K562 (cell line): Measurements from ENCODE around the gene HPSE2. TPM values are rescaled to one million over a fixed set of nuclear protein-coding genes. Genes with fewer than 3 reads are reported as not detected.

Experiments used
- ATAC-seq: fragments of 200-7000 bp; cut with Tn5 transposase; 3 replicates; pipeline ENCODE4 v1.9.1; 2020; ENCODE audit warnings: moderate library complexity
- BruUV-seq: library from RNA; stranded (reverse); fragments of 400-500 nt; replicated peaks from 2 replicates; lab custom pipeline; 2021; lab: Mats Ljungman, UMichigan
- CTCF ChIA-PET: fragments of 300-600 bp; formaldehyde crosslinking; extraction: SDS; loops from one replicate; lab custom pipeline; 2021; ENCODE audit warnings: low intra/inter-chr PET ratio; lab: Yijun Ruan, JAX
- POLR2A ChIA-PET: fragments of 300-600, 350-650 bp; sonication (Branson Sonifier 250); formaldehyde crosslinking; extraction: SDS; loops from one replicate; lab custom pipeline; 2021; ENCODE audit warnings: antibody characterized with exemption, inconsistent platforms; lab: Yijun Ruan, JAX
- DNase-seq, 4 experiments: peaks; one replicate each; pipeline versions ENCODE4 v3.0.0 to v3.0.0-alpha.2; 2011 to 2018; ENCODE audit warnings: low spot score in 3 of 4, mixed read lengths in 3 of 4; ENCODE audit errors: extremely low read depth in 1 of 4
- FAIRE-seq: peaks from 2 replicates; lab custom pipeline; 2011; peaks lifted over from hg19 to GRCh38; lab: Jason Lieb, UNC
- H2AFZ ChIP-seq: 2 replicates; pipeline ENCODE4 v1.6.0; 2011; ENCODE audit warnings: low read depth, low read length, control low read depth, inconsistent platforms
- H3K27ac ChIP-seq: fragments of 200-600 bp; 3 replicates; pipeline ENCODE4 v1.8.0; 2011; ENCODE audit warnings: low read depth, mild to moderate bottlenecking, control low read depth, inconsistent platforms, low read length, moderate library complexity, mixed read lengths; ENCODE audit errors: extremely low read depth
- H3K27me3 ChIP-seq, 2 experiments: fragments of 300-600 bp in 1 of 2; 2 replicates in 1 of 2; 3 replicates in 1 of 2; pipeline versions ENCODE4 v1.6.0 to v1.8.0; 2011; ENCODE audit warnings: inconsistent platforms in 2 of 2, low read length in 2 of 2, mild to moderate bottlenecking in 1 of 2, mixed read lengths in 1 of 2, moderate library complexity in 1 of 2; ENCODE audit not compliant: control insufficient read depth in 2 of 2, insufficient read depth in 2 of 2
- H3K36me3 ChIP-seq: fragments of 300-600 bp; 3 replicates; pipeline ENCODE4 v1.8.0; 2011; ENCODE audit warnings: mild to moderate bottlenecking, low read length, inconsistent platforms; ENCODE audit not compliant: control insufficient read depth, insufficient read depth
- H3K4me1 ChIP-seq, 2 experiments: fragments of 200-600 bp in 1 of 2; replicated peaks in 1 of 2; 2 replicates in 1 of 2; 3 replicates in 1 of 2; pipeline versions ENCODE4 v1.5.1 to v1.8.0; 2011; ENCODE audit warnings: inconsistent platforms in 2 of 2, low read length in 2 of 2, mild to moderate bottlenecking in 1 of 2, mixed read lengths in 1 of 2, moderate library complexity in 1 of 2; ENCODE audit not compliant: control insufficient read depth in 2 of 2, insufficient read depth in 2 of 2
- H3K4me2 ChIP-seq: 2 replicates; pipeline ENCODE4 v1.6.1; 2011; ENCODE audit warnings: low read length, control low read depth, inconsistent platforms, mixed read lengths; ENCODE audit not compliant: insufficient read depth
- H3K4me3 ChIP-seq: fragments of 200-600 bp; sonication (generic), shearing (Covaris generic); 2 replicates; pipeline ENCODE4 v1.5.1; 2016; ENCODE audit warnings: control low read depth, inconsistent platforms
- H3K79me2 ChIP-seq: fragments of 200-600 bp; 3 replicates; pipeline ENCODE4 v1.8.0; 2011; ENCODE audit warnings: low read length, inconsistent platforms; ENCODE audit not compliant: control insufficient read depth, insufficient read depth
- H3K9ac ChIP-seq, 2 experiments: 2 replicates each; pipeline versions ENCODE4 v1.6.0 to v1.6.1; 2011; ENCODE audit warnings: low read depth in 2 of 2, low read length in 2 of 2, control low read depth in 1 of 2, inconsistent platforms in 1 of 2, mild to moderate bottlenecking in 1 of 2, mixed read lengths in 1 of 2; ENCODE audit not compliant: insufficient read depth in 1 of 2
- H3K9me1 ChIP-seq: one replicate; pipeline ENCODE4 v1.6.0; 2011; ENCODE audit warnings: inconsistent platforms, mild to moderate bottlenecking, low read length, moderate library complexity; ENCODE audit not compliant: control insufficient read depth, insufficient read depth
- H3K9me3 ChIP-seq: replicated peaks from 2 replicates; pipeline ENCODE4 v1.5.1; 2011; ENCODE audit warnings: low read depth, low read length, inconsistent platforms; ENCODE audit not compliant: control insufficient read depth, insufficient read depth
- H4K20me1 ChIP-seq: replicated peaks from 2 replicates; pipeline ENCODE4 v1.6.1; 2011; ENCODE audit warnings: low read length, inconsistent platforms, mixed read lengths; ENCODE audit not compliant: control insufficient read depth, insufficient read depth
- CEBPZ ChIP-seq: fragments of 150-350 bp; IDR thresholded peaks from 2 replicates; pipeline ENCODE4 v1.6.1; 2014; ENCODE audit warnings: low read depth, mild to moderate bottlenecking, low read length, borderline replicate concordance
- GABPB2 ChIP-seq: fragments of 250-450 bp; sonication (Bioruptor Pico); conservative IDR thresholded peaks from 2 replicates; pipeline ENCODE4 v1.5.1; 2021; ENCODE audit warnings: mild to moderate bottlenecking
- HMBOX1 ChIP-seq: sonication (generic); IDR thresholded peaks from 2 replicates; pipeline ENCODE4 v1.6.1; 2016
- MAX ChIP-seq: sonication (generic); formaldehyde crosslinking; IDR thresholded peaks from 2 replicates; pipeline ENCODE4 v1.9.0; 2022; ENCODE audit warnings: mild to moderate bottlenecking, missing genetic modification reagents
- POLR2A ChIP-seq: fragments of 450-650 bp; conservative IDR thresholded peaks from 2 replicates; pipeline ENCODE4 v1.6.1; 2016
- ZFP30 ChIP-seq: fragments of 250-450 bp; sonication (Bioruptor Pico); IDR thresholded peaks from 2 replicates; pipeline ENCODE4 v1.8.0; 2022; ENCODE audit warnings: moderate library complexity, mild to moderate bottlenecking, inconsistent platforms, borderline replicate concordance
- ZNF507 ChIP-seq: conservative IDR thresholded peaks from 2 replicates; pipeline ENCODE4 v1.6.1; 2017; ENCODE audit warnings: missing genetic modification characterization, missing compliant biosample characterization
- in situ Hi-C: fragments of 300-500 bp; cut with MboI; formaldehyde crosslinking; loops from 4 replicates; pipeline ENCODE4 v1.15.0; 2018; ENCODE audit warnings: inconsistent platforms, mixed read lengths
- intact Hi-C: fragments of 100-400 bp; cut with micrococcal nuclease; formaldehyde crosslinking; loops from 2 replicates; pipeline ENCODE4 v1.14.2; 2022
- polyA plus RNA-seq, 8 experiments: library from polyadenylated mRNA; depleted of rRNA in 4 of 8; stranded (reverse) in 5 of 8; unstranded in 3 of 8; fragments of >200 nt; fragmentation: Nextera tagmentation in 2 of 8; fragmentation: Illumina TruSeq in 1 of 8; extraction: Ambion mirVana in 2 of 8; extraction: Trizol in 1 of 8; gene quantifications; 2 replicates each; pipeline versions ENCODE4 v1.2.1 to v1.2.3, GENCODE V29; 2011 to 2014; ENCODE audit warnings: inconsistent platforms in 1 of 8, missing spikeins in 1 of 8
- total RNA-seq, 7 experiments: library from RNA; depleted of rRNA in 6 of 7; stranded (reverse); fragments of >200 nt in 6 of 7; fragmentation: Illumina TruSeq in 2 of 7; extraction: Trizol in 2 of 7; gene quantifications; 2 replicates each; pipeline versions ENCODE4 v1.2.1 to v1.2.3, GENCODE V29; 2011 to 2021; ENCODE audit warnings: low replicate concordance in 1 of 7
- TF ChIP-seq, protein P1 (sequence below): fragments of 250-450 bp; sonication (Bioruptor Pico); IDR thresholded peaks from 2 replicates; pipeline ENCODE4 v1.5.0; 2020; ENCODE audit warnings: mild to moderate bottlenecking
- TF ChIP-seq, protein P2 (sequence below): fragments of 250-450 bp; sonication (Bioruptor Pico); IDR thresholded peaks from 2 replicates; pipeline ENCODE4 v1.8.0; 2022; ENCODE audit warnings: inconsistent platforms

HPSE2 gene
- total and polyA plus RNA-seq, 9 of the 15 experiments (the other 6 are each of a cell fraction or from before 2014, with no cell fraction given) = 0.03 to 0.10 (median 0.04) TPM; not detected in 2

DNA sequence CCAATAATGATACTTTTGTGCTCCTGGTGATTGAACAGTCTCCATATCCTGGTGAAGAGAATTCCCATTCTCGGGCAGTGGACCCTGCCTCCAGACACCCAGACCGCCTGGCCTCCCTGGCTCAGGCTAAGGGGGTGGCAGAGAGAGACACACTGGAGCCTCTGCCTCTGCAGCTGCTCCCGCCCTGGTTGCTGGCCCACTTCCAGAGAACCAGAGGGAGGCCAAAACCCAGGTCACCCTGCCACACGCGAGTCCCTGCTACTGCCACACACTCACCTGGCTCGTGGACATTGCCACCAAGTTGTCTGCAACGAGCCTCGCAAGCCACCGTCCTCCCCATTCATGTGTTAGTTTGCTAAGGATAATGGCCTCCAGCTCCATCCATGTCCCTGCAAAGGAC is 221.8 kb downstream of the HPSE2 start (continued):
- TF ChIP-seq, protein P1, sequence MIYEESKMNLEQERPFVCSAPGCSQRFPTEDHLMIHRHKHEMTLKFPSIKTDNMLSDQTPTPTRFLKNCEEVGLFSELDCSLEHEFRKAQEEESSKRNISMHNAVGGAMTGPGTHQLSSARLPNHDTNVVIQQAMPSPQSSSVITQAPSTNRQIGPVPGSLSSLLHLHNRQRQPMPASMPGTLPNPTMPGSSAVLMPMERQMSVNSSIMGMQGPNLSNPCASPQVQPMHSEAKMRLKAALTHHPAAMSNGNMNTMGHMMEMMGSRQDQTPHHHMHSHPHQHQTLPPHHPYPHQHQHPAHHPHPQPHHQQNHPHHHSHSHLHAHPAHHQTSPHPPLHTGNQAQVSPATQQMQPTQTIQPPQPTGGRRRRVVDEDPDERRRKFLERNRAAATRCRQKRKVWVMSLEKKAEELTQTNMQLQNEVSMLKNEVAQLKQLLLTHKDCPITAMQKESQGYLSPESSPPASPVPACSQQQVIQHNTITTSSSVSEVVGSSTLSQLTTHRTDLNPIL (CRISPR knock-in tag) = no peak

- H3K4me2 ChIP-seq = no peak overlapping the region
- in situ Hi-C loops (no loop called here), intact Hi-C loops (no loop called here)
- H3K9ac ChIP-seq = no peak overlapping the region
- H3K27ac ChIP-seq = no peak overlapping the region
- H3K4me3 ChIP-seq = no peak overlapping the region
- FAIRE-seq = no peak
- no peaks in the 10 kb centered on the region for H4K20me1 ChIP-seq
- H2AFZ ChIP-seq = no peak overlapping the region
- ATAC-seq = no peak
- H3K4me1 ChIP-seq = no peaks in the 10 kb centered on the region; a peak in 1 of 5 replicates
- H3K36me3 ChIP-seq = no peaks in the 10 kb centered on the region
- no TSS peak for BruUV-seq
- no peaks in the 10 kb centered on the region for H3K79me2 ChIP-seq
- no peaks in the 10 kb centered on the region; the same call in 1 of the 2 replicates for H3K9me3 ChIP-seq
- DNase-seq = no peak
- ChIA-PET POLR2A (no interaction called here), CTCF (no interaction called here)
- no peaks in the 10 kb centered on the region for H3K27me3 ChIP-seq
- no peaks in the 10 kb centered on the region for H3K9me1 ChIP-seq
- TF ChIP-seq MAX (no peak), POLR2A (no peak), GABPB2 (CRISPR knock-in tag) (no peak), CEBPZ (no peak), HMBOX1 (no peak), ZFP30 (no peak), ZNF507 (tag) (no peak)
- TF ChIP-seq, protein P2, sequence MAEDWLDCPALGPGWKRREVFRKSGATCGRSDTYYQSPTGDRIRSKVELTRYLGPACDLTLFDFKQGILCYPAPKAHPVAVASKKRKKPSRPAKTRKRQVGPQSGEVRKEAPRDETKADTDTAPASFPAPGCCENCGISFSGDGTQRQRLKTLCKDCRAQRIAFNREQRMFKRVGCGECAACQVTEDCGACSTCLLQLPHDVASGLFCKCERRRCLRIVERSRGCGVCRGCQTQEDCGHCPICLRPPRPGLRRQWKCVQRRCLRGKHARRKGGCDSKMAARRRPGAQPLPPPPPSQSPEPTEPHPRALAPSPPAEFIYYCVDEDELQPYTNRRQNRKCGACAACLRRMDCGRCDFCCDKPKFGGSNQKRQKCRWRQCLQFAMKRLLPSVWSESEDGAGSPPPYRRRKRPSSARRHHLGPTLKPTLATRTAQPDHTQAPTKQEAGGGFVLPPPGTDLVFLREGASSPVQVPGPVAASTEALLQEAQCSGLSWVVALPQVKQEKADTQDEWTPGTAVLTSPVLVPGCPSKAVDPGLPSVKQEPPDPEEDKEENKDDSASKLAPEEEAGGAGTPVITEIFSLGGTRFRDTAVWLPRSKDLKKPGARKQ = no peak
These were observed 225.4 kb downstream of the HPSE2 start for GRCh38 chr10:99010286-99010685.
